Measurements from ENCODE around the gene SLC35A5. TPM values are rescaled to one million over a fixed set of nuclear protein-coding genes. Genes with fewer than 3 reads are reported as not detected.

The SLC35A5 gene
- total RNA-seq, 1 donor from 2014 or later, result 30.2 TPM

DNA sequence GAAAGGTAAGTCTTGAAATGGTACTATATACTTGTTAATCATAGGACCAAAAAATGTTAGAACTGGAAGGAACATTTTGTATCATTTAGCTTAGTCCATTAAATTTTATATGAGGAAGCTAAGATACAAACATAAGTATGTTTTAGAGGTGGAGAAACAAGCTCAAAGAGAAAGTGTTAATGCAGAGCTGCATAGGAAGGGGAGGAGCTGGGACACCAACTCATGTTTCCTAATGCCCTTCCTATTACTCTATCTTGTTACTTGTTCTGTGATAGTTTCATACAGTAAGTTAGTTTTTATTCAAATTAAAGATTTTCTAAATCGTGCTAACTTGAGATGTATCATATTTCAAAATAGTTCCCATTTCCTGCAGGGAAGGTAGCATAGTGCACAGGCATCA is 7.4 kb downstream of the SLC35A5 start:
- DNase-seq (ENCODE audit: extremely low read depth, low read depth, low spot score), result no peak

DNA sequence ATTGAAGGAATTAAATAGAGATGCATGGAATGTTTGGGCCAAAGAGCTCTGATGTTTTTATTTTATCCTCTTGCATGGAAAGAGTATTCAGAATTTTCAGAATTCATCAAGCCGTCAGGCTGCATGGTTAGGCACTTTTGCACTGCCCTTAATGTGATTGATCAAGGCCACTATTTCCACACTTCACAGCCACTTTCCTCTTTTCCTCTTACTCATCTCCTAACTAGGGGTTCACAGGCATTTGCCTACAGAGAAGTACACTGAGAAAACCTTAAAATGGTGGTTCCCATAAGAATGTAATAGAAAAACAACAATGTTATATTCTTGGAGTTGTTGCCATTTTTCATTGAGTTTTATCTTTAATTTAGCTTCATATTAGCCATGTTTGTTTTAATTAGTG is 10.9 kb downstream of the SLC35A5 start:
- DNase-seq (ENCODE audit: extremely low read depth, low read depth, low spot score), result no peak

DNA sequence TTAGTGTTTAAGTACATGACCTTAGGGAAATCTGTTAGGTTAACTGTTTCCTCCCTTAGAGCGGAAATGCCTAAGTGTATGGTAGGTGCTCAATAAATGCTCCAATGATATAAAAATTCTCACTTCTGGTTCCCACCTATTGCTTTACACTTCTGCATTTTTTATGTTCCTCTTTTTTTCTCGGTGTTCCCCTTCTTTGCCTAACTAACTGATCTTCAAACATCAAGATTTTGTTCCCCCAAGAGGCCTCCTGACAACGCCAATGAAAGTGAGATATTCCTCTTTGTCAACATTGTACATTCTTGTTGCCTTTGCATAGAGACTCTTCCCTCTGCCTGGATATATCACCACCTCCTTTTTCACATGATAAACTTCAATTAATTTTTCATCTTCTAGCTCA is 17.4 kb downstream of the SLC35A5 start:
- DNase-seq (ENCODE audit: extremely low read depth, low read depth, low spot score), result no peak

DNA sequence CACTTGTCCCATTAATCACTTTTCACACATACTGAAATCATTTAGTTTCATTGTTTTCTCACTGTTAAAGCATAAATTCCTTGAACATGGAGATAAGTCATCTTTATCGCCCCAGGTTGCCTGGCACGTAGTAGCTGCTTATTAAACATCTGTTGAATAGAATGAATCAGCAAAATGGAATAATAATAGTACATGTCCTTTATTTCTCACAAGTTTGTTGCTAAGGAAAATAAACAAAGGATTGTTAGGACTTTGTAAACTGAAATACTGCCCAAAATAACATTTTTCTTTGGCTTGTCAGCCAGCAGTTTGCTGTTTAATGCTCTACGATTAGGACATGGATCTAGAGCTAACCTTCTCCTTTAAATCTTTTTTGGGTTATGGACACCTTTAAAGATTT is 17.9 kb downstream of the SLC35A5 start:
- no peak for DNase-seq (ENCODE audit: extremely low read depth, low read depth, low spot score)

DNA sequence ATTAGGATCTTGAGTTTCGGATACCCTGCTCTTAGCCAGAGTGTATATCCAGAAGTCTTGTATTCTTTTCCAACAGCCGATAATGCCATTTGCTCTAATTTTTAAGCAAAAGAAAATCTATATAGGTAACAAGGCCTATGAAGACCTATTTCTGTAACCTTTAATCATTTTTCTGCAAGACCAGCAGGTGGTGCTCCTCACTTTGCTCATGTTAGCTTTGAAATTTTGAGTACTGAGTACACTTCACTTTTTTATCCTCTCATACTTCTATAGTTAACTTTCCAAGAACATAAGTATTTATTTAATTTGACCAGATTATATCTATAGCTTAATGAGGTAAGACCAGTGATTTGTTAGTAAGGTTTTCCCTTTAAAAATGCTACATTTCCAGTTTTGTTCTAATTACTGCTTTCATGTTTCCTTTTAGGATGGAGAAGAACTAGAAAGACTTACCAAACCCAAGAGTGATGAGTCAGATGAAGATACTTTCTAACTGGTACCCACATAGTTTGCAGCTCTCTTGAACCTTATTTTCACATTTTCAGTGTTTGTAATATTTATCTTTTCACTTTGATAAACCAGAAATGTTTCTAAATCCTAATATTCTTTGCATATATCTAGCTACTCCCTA is 20.5 kb downstream of the SLC35A5 start:
- peak; percentile 45 for DNase-seq (ENCODE audit: extremely low read depth, low read depth, low spot score)

DNA sequence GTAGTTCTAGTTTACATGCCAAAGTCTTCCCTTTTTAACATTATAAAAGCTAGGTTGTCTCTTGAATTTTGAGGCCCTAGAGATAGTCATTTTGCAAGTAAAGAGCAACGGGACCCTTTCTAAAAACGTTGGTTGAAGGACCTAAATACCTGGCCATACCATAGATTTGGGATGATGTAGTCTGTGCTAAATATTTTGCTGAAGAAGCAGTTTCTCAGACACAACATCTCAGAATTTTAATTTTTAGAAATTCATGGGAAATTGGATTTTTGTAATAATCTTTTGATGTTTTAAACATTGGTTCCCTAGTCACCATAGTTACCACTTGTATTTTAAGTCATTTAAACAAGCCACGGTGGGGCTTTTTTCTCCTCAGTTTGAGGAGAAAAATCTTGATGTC is 21.3 kb downstream of the SLC35A5 start:
- DNase-seq (ENCODE audit: extremely low read depth, low read depth, low spot score), result no peak

DNA sequence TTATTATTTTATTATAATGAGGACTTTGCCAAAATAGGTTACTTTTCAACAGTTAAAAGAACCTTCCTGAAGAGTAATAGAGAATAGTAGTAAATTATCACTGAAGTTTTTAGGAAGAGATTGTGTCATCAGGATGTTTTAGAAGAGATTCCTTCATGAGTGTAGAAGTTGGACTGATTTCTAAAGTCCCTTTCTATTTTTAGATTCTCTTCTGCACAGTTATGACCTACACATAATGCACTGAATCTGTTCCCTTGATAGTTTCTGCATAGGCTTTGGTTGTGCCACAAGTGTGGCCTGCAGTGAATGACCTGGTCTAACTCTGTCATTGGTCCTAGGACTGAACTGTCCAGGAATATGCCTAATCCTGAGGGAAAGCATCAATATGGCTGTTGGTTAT is 23.9 kb downstream of the SLC35A5 start:
- no peak for DNase-seq (ENCODE audit: extremely low read depth, low read depth, low spot score)

DNA sequence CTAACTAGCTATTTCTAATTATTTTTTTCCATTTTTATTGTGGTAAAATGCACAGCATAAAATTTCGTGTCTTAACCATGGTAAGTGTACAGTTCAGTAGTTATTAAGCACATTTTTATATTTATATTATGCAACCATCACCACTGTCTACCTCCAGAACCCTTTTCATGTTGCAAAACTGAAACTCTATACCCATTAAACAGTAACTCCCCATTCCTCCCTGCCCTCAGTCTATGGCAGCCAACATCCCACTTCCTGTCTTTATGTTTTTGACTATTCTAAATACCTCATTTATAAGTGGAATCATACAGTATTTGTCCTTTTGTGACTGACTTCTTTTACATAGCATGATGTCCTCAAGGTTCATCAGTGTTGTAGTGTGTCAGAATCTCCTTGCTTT is 25.5 kb downstream of the SLC35A5 start:
- no peak for DNase-seq (ENCODE audit: extremely low read depth, low read depth, low spot score)

DNA sequence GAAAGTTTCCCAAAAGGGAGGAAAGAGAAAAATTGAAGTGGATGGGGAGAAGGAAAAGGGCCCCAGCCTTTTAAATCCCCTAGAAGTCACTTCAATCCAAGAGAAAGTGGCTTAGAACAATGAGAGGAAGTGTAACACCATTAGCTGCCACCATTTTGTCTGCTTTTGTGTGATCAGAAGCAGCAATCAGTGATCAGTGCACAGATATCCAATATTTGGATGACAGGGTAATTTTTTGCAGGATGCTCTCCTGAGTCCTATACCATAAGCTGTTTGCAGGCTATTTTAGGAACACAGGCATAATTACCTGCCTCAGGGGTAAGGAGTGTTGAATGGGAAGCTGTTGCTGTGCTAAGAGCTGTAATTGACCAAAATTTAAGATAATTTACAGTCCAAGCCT is 31.4 kb downstream of the SLC35A5 start:
- DNase-seq (ENCODE audit: extremely low read depth, low read depth, low spot score), result no peak

DNA sequence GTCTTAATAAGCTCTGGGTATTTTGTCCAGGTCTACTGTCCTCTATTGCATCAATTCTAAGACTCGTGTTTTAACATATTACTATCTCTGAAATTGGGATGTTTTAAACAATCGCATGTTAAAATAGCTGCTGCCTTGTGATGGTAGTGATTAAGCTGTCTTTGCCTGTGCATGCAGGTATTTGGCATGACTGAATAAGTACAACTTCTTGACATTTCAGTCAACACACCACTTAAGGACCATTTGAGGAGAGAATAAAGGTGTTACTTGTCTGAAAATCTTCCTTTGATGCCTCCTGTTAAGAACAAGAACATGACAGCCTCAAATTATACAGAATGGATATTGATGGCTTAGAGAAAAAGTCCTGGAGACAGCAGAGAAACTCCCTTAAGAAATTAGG is 33.0 kb downstream of the SLC35A5 start:
- DNase-seq (ENCODE audit: extremely low read depth, low read depth, low spot score), result no peak

DNA sequence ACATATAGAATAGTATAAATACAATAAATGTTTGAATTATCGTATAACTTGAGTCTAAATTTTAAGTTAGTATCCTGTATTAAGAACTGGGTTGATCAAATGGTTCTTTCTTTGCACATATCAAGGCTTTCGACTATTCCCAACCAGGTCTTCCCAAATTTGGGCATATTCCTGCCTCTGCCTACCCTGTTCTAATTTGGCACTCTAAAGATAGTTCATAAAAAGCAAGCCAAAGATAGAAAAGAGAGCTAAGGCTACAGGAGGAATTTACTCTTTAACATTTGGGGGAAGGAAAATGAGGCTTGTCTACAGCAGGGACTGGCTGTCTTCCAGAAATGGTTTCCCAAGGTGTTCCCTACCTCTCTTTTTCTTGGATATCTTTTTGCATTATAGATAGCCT is 36.1 kb downstream of the SLC35A5 start:
- DNase-seq (ENCODE audit: extremely low read depth, low read depth, low spot score), result no peak

DNA sequence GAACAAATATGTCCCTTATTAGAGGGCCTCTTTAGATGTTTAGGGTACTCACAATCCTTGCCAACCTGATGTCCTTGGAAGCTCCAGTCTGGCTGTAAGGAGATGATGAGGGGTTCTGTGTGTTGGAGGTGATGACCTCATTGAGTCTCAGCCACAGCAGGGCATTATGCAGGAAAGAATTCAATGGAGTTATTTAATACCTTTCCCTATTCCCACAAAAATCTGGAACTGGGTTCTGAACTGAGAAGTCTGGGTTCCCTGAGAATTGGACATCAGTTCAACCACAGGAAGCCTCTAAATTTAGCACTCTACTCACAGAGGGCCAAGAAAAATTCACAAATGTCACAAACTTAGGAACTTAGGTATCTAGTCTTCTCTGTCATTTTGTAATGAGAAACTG is 36.9 kb downstream of the SLC35A5 start:
- no peak for DNase-seq (ENCODE audit: extremely low read depth, low read depth, low spot score)

DNA sequence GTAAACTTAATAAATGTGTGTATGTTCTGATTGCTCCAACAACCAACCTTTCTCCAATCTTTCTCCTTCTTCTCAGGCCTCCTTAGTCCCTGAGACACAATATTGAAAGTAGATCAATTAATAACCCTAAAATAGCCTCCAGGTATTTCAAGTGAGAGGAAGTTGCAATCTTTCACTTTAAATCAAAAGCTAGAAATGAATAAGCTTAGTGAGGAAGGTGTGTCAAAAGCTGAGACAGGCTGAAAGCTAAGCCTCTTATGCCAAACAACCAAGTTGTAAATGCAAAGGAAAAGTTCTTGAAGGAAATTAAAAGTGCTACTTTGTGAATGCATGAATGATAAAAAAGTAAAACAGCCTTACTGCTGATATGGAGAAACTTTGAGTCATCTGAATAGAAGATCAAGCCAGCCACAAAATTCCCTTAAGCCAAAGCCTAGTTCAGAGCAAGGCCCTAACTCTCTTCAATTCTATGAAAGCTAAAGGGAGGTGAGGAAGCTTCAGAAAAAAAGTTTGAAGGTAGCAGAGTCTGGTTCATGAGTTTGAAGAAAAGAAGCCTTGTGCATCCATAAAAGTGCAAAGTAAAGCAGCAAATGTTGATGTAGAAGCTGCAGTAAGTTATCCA is 40.5 kb downstream of the SLC35A5 start:
- no peak for DNase-seq (ENCODE audit: extremely low read depth, low read depth, low spot score)

DNA sequence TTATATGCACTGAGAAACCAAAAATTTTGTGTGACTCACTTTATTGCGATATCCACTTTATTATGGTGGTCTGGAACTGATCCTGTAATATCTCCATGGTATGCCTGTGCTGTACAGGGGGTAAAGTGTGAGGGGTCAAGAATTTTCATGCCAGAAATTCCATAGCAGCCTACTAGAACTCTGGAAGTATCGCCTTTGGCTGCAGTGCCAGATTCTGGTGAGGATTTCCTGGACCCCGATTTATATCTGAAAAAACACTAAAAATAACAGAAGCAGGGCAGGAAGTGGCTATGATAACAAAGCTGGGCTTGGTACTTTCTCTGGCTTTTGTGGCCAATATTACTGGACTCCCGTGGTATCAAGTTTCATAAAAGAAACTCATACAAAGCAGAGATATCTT is 42.7 kb downstream of the SLC35A5 start:
- peak; percentile 95 for DNase-seq (ENCODE audit: extremely low read depth, low read depth, low spot score)

DNA sequence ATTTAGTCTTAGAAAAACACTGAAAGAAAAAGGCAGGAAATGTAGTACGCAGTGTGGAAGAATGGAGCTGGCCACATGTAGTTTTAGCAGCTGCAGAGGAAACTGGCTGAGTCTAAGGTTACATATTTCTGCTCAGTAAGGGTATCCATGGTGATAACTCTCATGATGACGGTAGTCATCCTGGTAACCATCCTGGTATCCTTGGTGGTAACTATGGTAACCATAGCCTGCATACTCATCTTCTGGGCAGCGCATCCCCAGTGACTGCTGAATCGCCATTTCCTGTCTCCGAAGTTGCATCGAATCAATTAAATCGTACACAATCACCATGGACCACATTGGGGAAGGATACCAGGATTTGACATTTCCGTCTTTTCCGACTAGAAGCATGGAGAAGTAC is 43.4 kb downstream of the SLC35A5 start:
- peak; percentile 99 for DNase-seq (ENCODE audit: extremely low read depth, low read depth, low spot score)

DNA sequence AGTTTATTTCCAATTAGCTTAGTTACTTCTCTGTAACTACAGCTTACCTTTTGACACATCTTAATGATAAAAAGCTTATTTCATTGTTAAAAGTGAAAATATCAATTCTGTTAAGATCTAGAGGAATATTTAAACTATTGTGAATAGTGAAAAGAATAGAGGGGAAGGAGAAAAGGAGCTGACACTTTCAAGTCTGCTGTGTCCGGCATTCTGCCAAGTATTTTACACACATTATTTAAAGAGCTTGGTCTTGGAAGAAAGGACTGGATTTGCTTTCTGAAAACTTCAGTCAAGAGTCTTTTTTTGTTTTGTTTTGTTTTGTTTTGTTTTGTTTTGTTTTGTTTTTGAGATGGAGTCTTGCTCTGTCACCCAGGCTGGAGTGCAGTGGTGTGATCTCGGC is 44.3 kb downstream of the SLC35A5 start:
- no peak for DNase-seq (ENCODE audit: extremely low read depth, low read depth, low spot score)

DNA sequence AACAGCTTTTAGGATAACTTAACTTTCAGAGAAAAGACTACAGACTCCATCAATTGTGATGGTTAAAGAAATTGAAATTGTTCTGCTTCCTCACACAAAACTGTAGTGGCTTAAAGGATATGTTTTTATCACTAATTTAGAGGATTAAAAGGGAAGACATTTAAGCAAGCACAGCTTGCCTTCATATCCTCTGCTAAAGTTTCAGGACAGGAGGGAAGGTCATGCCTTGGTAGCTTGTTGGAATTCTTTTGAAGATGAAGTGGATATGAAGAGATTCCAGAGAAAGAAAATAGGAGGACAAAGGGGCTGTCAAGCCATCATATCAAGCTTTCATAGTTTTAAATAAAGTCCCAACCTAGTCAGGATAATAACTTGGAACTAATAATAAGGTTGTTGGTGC is 46.0 kb downstream of the SLC35A5 start:
- DNase-seq (ENCODE audit: extremely low read depth, low read depth, low spot score), result no peak

DNA sequence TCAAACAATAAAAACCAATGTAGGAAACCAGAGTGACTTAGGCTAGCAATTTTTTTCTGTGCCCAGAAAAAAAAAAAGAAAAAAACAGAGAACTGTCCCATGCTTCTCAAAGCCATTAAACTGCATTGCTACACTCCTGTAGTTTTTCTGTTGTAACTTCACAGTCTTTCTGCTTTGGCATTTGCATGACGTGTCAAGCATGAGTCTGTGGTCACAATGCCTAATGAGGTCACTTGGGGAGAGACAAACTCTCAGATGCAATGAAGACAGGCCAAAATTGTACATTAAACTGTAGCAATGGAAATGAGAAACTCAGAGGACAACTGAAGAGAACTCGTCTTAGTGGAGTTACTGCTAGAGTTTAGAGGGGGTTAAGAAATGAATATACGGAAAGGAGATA is 48.3 kb downstream of the SLC35A5 start:
- DNase-seq (ENCODE audit: extremely low read depth, low read depth, low spot score), result no peak

DNA sequence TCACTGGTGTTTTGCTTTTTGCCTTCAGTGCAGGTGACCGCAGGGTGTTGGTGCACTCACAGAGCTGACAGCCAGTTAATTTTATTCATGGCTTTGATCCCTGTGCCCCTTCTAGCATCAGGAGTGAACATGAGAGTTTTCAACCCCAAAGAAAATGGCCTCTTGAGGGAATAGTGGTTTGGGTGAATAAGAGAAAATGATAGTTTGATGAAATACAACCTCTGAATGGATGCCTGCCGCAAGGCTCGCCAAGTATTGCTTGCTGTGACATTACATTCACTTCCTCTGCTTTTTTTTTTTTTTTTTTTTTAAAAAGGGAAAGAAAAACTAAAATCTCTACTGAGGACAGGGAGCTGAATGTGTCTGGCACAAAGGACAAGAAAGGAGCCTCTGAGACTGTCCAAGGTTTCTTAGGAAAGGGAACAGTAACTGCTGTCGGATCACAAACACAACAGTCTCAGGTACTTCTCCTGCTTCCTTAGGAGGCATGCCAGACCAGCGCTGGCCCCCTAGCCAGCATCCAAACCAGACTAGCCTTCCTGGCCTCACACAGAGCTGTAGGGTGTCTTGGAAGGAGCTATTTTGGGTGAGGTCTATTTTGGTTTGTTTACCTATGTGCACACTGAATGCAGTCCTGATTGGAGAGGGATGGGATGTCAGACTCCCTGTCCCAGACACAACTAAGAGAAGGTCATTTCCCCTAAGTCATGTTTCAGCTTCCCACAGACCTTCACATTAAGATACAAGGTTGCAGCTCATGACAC is 50.1 kb downstream of the SLC35A5 start:
- DNase-seq (ENCODE audit: extremely low read depth, low read depth, low spot score), result no peak

DNA sequence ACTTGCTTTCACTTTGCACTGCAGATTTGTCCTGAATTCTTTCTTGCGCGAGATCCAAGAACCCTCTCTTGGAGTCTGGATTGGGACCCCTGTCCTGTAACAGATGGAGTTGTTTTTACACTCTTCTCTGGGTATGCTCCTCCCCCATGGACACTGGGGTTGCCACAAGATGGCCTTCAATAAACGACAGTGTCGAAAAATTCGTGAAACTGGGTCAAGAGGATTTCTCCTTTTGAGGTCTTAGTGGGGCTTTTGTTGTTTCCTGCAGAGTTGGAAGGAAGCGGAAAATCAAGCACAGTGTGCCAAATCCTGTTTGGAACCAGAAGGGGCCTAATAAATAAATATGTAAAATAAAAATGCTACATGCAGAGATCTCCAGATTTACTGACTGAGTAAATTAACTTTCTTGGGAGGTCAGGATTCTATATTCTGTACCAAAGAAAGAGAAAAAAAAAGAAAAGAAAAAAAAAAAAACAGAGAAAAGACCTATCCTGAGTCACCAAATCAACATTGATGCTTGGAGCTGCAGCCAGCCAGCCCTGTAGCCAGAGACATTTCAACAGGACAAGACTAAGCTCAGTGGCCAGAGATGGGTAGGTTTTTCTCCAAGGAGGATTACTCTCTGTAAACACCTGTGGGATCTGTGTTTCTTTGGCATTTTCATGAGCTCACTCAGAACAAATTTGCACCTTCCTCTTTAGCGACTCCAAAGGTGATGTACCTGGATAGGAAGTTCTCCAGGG is 54.3 kb downstream of the SLC35A5 start:
- DNase-seq (ENCODE audit: extremely low read depth, low read depth, low spot score), result no peak

DNA sequence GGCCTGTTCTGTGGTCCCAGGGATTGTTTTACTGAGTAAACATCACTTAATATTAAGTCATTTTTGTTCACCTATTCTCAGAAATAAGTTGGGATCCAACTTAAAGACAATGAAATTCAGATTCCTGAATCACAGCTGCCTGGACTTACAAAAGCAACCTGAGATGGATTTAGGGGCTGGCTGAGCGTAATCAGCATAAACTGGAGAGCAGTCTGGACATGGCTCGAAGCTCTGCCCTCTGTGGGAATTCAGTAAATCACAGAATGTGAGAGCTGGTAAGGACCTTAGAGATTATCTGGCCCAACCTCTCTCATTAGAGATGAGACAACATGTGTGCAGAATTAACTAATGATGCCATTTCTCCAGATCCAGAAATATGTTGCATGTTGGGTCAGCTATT is 55.4 kb downstream of the SLC35A5 start:
- DNase-seq (ENCODE audit: extremely low read depth, low read depth, low spot score), result no peak

DNA sequence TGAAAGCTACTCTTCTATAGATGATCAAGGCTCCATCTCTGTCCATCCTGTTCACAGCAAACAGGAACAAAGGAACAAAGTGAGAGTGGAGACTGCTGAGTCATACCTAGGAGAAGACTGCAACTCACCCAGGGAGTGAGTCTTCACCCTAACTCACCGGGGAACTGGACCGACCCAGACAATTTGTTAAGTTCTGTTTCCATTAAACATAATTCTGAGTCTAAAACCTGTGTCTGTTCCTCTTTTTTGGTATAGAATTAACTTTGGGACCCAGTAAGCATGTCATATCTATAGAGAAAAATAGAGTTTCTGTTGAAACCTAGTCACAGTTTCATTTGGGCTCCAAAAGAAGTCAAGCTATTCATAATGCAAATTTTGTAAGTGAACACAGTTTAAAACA is 57.5 kb downstream of the SLC35A5 start:
- no peak for DNase-seq (ENCODE audit: extremely low read depth, low read depth, low spot score)

All from glomerular endothelial cell (primary cell).